Activated CD4-positive, CD25-positive, alpha-beta regulatory T cell treated with anti-CD3 and anti-CD28 coated beads, Interleukin-2, amount 50 U/mL, for 16 hours (primary cell): ENCODE results near the gene NRG2.

Experiments used
- DNase-seq: peaks from one replicate; pipeline ENCODE4 v3.0.0-alpha.2; 2020; ENCODE audit warnings: low read depth, low spot score

The NRG2 gene

GRCh38 chr5:140041099-140041491 lies 2.0 kb downstream of the NRG2 start:
- no peak for DNase-seq

GRCh38 chr5:140040358-140040757 lies 2.7 kb downstream of the NRG2 start:
- DNase-seq, result no peak

- DNase-seq, result no peak
These were observed 3.5 kb downstream of the NRG2 start for GRCh38 chr5:140039561-140039960.

GRCh38 chr5:140038373-140038957 lies 4.6 kb downstream of the NRG2 start:
- no peak for DNase-seq

- DNase-seq, result no peak
These were observed 6.1 kb downstream of the NRG2 start for GRCh38 chr5:140037012-140037411.

- DNase-seq, result no peak
These were observed 7.2 kb downstream of the NRG2 start for GRCh38 chr5:140035881-140036280.

GRCh38 chr5:140033037-140033760 lies 9.9 kb downstream of the NRG2 start:
- DNase-seq, result no peak

- DNase-seq, result no peak
These were observed 10.8 kb downstream of the NRG2 start for GRCh38 chr5:140032296-140032695.

- no peak for DNase-seq
These were observed 15.3 kb downstream of the NRG2 start for GRCh38 chr5:140027807-140028206.

- DNase-seq, result no peak
These were observed 17.4 kb downstream of the NRG2 start for GRCh38 chr5:140025736-140026135.

- DNase-seq, result no peak
These were observed 18.2 kb downstream of the NRG2 start for GRCh38 chr5:140024928-140025327.

- DNase-seq, result no peak
These were observed 19.4 kb downstream of the NRG2 start for GRCh38 chr5:140023611-140024191.

GRCh38 chr5:140020601-140021177 lies 22.4 kb downstream of the NRG2 start:
- DNase-seq, result no peak

GRCh38 chr5:140018920-140019644 lies 24.0 kb downstream of the NRG2 start:
- DNase-seq, result no peak

GRCh38 chr5:140018517-140018916 lies 24.6 kb downstream of the NRG2 start:
- DNase-seq, result no peak

- no peak for DNase-seq
These were observed 25.0 kb downstream of the NRG2 start for GRCh38 chr5:140018096-140018481.

GRCh38 chr5:140017397-140018095 lies 25.6 kb downstream of the NRG2 start:
- no peak for DNase-seq

- DNase-seq, result no peak
These were observed 27.4 kb downstream of the NRG2 start for GRCh38 chr5:140015706-140016105.

GRCh38 chr5:140014751-140015150 lies 28.3 kb downstream of the NRG2 start:
- no peak for DNase-seq

GRCh38 chr5:140013536-140013935 lies 29.6 kb downstream of the NRG2 start:
- DNase-seq, result no peak

GRCh38 chr5:140012443-140012842 lies 30.7 kb downstream of the NRG2 start:
- no peak for DNase-seq
